ENCODE data around the gene FIP1L1. TPM values are rescaled to one million over a fixed set of nuclear protein-coding genes. Genes with fewer than 3 reads are reported as not detected.

FIP1L1 gene
- polyA plus RNA-seq, 1 donor from 2014 or later = 89.0 TPM

GRCh38 chr4:53477038-53477565, 99.7 kb downstream of the FIP1L1 start:
- H2AFZ ChIP-seq (ENCODE audit: low read depth, low read length) = no peak overlapping the region
- H3K9me2 ChIP-seq (ENCODE audit: insufficient read depth, low read length) = no peaks in the 10 kb centered on the region
- no peak overlapping the region for H3K27ac ChIP-seq (ENCODE audit: low read length)
- no peaks in the 10 kb centered on the region for H3K36me3 ChIP-seq (ENCODE audit: insufficient read depth, low read length)
- no peak for TF ChIP-seq EZH2 (IDR thresholded peaks at IDR 0.05; ENCODE audit: borderline replicate concordance, insufficient read depth, low read length, poor library complexity, severe bottlenecking)
- no peak for TF ChIP-seq CTCF (IDR thresholded peaks at IDR 0.05; ENCODE audit: poor library complexity, severe bottlenecking)
- TF ChIP-seq RAD21 (conservative IDR thresholded peaks at IDR 0.05) = no peak
- no peak for TF ChIP-seq REST (IDR thresholded peaks at IDR 0.05; ENCODE audit: borderline replicate concordance)
- no peak for TF ChIP-seq SMC3 (conservative IDR thresholded peaks at IDR 0.05; ENCODE audit: poor library complexity)
- TF ChIP-seq MXI1 (conservative IDR thresholded peaks at IDR 0.05; ENCODE audit: poor library complexity, severe bottlenecking) = no peak
- no peak for TF ChIP-seq EP300 (conservative IDR thresholded peaks at IDR 0.05; ENCODE audit: poor library complexity, severe bottlenecking)
- no peak for TF ChIP-seq POLR2AphosphoS5 (IDR thresholded peaks at IDR 0.05)
- no peak for TF ChIP-seq TAF1 (IDR thresholded peaks at IDR 0.05; ENCODE audit: low read depth)
- H3K9ac ChIP-seq (ENCODE audit: low read length) = no peak overlapping the region
- H3K27me3 ChIP-seq (ENCODE audit: insufficient read depth, low read depth, low read length) = no peaks in the 10 kb centered on the region
- no peaks in the 10 kb centered on the region for H3F3A ChIP-seq (ENCODE audit: insufficient read depth, low read length, poor library complexity, severe bottlenecking)
- no peak overlapping the region for H3K4me3 ChIP-seq (ENCODE audit: low read length)
- H3K4me2 ChIP-seq (ENCODE audit: low read length) = no peak overlapping the region
- no peaks in the 10 kb centered on the region for H3K9me3 ChIP-seq (ENCODE audit: low read length)
- no peaks in the 10 kb centered on the region for H3K79me2 ChIP-seq (replicated peaks; ENCODE audit: insufficient read depth, low read length)
- no peaks in the 10 kb centered on the region for H4K20me1 ChIP-seq (ENCODE audit: insufficient read depth)

GRCh38 chr4:53477636-53478035, 100.2 kb downstream of the FIP1L1 start:
- Histone ChIP-seq H2AFZ (ENCODE audit: low read depth, low read length) (no peak overlapping the region), H3F3A (ENCODE audit: insufficient read depth, low read length, poor library complexity, severe bottlenecking) (no peaks in the 10 kb centered on the region), H3K36me3 (ENCODE audit: insufficient read depth, low read length) (no peaks in the 10 kb centered on the region), H3K4me3 (ENCODE audit: low read length) (no peak overlapping the region), H3K79me2 (replicated peaks; ENCODE audit: insufficient read depth, low read length) (no peaks in the 10 kb centered on the region), H3K27ac (ENCODE audit: low read length) (no peak overlapping the region), H3K4me2 (ENCODE audit: low read length) (no peak overlapping the region), H3K27me3 (ENCODE audit: insufficient read depth, low read depth, low read length) (no peaks in the 10 kb centered on the region), H3K9ac (ENCODE audit: low read length) (no peak overlapping the region), H3K9me2 (ENCODE audit: insufficient read depth, low read length) (no peaks in the 10 kb centered on the region), H4K20me1 (ENCODE audit: insufficient read depth) (no peaks in the 10 kb centered on the region), H3K9me3 (ENCODE audit: low read length) (no peaks in the 10 kb centered on the region)
- no peak for TF ChIP-seq MXI1 (conservative IDR thresholded peaks at IDR 0.05; ENCODE audit: poor library complexity, severe bottlenecking)
- TF ChIP-seq SMC3 (conservative IDR thresholded peaks at IDR 0.05; ENCODE audit: poor library complexity) = no peak
- no peak for TF ChIP-seq EZH2 (IDR thresholded peaks at IDR 0.05; ENCODE audit: borderline replicate concordance, insufficient read depth, low read length, poor library complexity, severe bottlenecking)
- TF ChIP-seq REST (IDR thresholded peaks at IDR 0.05; ENCODE audit: borderline replicate concordance) = no peak
